ENCODE data around the gene OR8U1. TPM values are rescaled to one million over a fixed set of nuclear protein-coding genes. Genes with fewer than 3 reads are reported as not detected.

The OR8U1 gene
- total and polyA plus RNA-seq, 2 of the 8 experiments (the other 6 are each of a cell fraction or from before 2014, with no cell fraction given): not detected

- Histone ChIP-seq H3K9me3 (ENCODE audit: insufficient read depth in 2 of 2, low read depth in 1 of 2, low read length in 1 of 2) (no peaks in the 10 kb centered on the region), H4K8ac (ENCODE audit: extremely low read depth, insufficient read depth, low read length) (no peak within 1 kb of the TSS), H2BK12ac (ENCODE audit: low read depth, low read length) (no peak within 1 kb of the TSS), H3K14ac (ENCODE audit: insufficient read length) (no peak within 1 kb of the TSS), H2BK120ac (replicated peaks; ENCODE audit: low read depth, low read length) (no peak within 1 kb of the TSS), H3K56ac (replicated peaks; ENCODE audit: insufficient read length, low read depth, low read length) (no peak within 1 kb of the TSS), H3K36me3 (ENCODE audit: control insufficient read depth in 2 of 4, insufficient read depth in 4 of 4, low read length in 3 of 4) (no peaks in the 10 kb centered on the region; a peak in 1 of 8 replicates), H3K23ac (ENCODE audit: insufficient read length) (no peak within 1 kb of the TSS), H3K79me2 (ENCODE audit: control insufficient read depth in 1 of 2, insufficient read depth in 2 of 2, low read length in 2 of 2) (no peaks in the 10 kb centered on the region), H3K4ac (replicated peaks; ENCODE audit: insufficient read length, low read depth, low read length) (no peak within 1 kb of the TSS), H2BK5ac (ENCODE audit: low read depth, low read length) (no peak within 1 kb of the TSS), H3K79me1 (ENCODE audit: low read depth, low read length) (no peaks in the 10 kb centered on the region), H2AK5ac (ENCODE audit: low read depth, low read length) (no peak within 1 kb of the TSS), H3K4me2 (ENCODE audit: insufficient read depth in 1 of 2, low read depth in 2 of 2, low read length in 2 of 2) (no peak within 1 kb of the TSS), H4K91ac (replicated peaks; ENCODE audit: insufficient read length, low read length) (no peak within 1 kb of the TSS), H3K4me1 (replicated peaks in 1 of 4; ENCODE audit: control insufficient read depth in 3 of 4, insufficient read depth in 4 of 4, low read length in 3 of 4) (no peaks in the 10 kb centered on the region), H2BK15ac (ENCODE audit: low read length) (no peak within 1 kb of the TSS), H3K27me3 (replicated peaks in 1 of 4; ENCODE audit: control insufficient read depth in 3 of 4, extremely low read depth in 1 of 4, insufficient read depth in 3 of 4, low read length in 3 of 4) (no peaks in the 10 kb centered on the region), H4K20me1 (replicated peaks in 1 of 2; ENCODE audit: control insufficient read depth in 1 of 2, insufficient read depth in 2 of 2, low read length in 2 of 2) (no peaks in the 10 kb centered on the region), H2AFZ (ENCODE audit: low read length) (no peak within 1 kb of the TSS), H3K9ac (replicated peaks in 1 of 4; ENCODE audit: extremely low read depth in 1 of 4, low read depth in 3 of 4, low read length in 3 of 4) (no peak within 1 kb of the TSS), H3K18ac (ENCODE audit: extremely low read depth, low read length) (no peak within 1 kb of the TSS), H3K4me3 (ENCODE audit: extremely low read depth in 1 of 4, insufficient read depth in 2 of 4, low read depth in 3 of 4, low read length in 4 of 4) (no peak within 1 kb of the TSS), H3K27ac (ENCODE audit: low read depth, low read length) (no peak within 1 kb of the TSS), H2BK20ac (ENCODE audit: low read length) (no peak within 1 kb of the TSS), H3K23me2 (ENCODE audit: low read depth, low read length) (no peaks in the 10 kb centered on the region), H4K5ac (ENCODE audit: insufficient read length, low read depth, low read length) (no peak within 1 kb of the TSS)
- FAIRE-seq (no peak), DNase-seq (ENCODE audit: low read depth in 1 of 2, low spot score in 2 of 2) (no peak)
- ChIA-PET POLR2A (ENCODE audit: partially characterized antibody) (no interaction called here), CTCF (ENCODE audit: partially characterized antibody) (no interaction called here)
- TF ChIP-seq SRF (IDR thresholded peaks at IDR 0.05; ENCODE audit: low read depth, low read length) (no peak), RNF2 (IDR thresholded peaks at IDR 0.05; ENCODE audit: borderline replicate concordance, low read depth, low read length, missing control alignments, poor library complexity, severe bottlenecking) (no peak), BRCA1 (IDR thresholded peaks at IDR 0.05; ENCODE audit: low read depth, low read length) (no peak)
- 94% methylated on average over 1 of the region's 1 CpG; no CpG with 5 or more reads in 1 of the 2 experiments for WGBS, 2 experiments (ENCODE audit: extremely low coverage in 1 of 2, insufficient coverage in 1 of 2, insufficient read length in 1 of 2, insufficient replicate concordance in 2 of 2, low coverage in 1 of 2, low lambda C conversion rate in 2 of 2, missing lambda C conversion rate in 1 of 2)
These were observed 37.0 kb downstream of the OR8U1 start, which contains the start of gene OR5AL1 for GRCh38 chr11:56412396-56412795. TSS of gene OR5AL1 (plus strand) at chr11:56412696.

Other genes with a start within 250 kb of the OR8U1 start
- not detected in 2 replicates for gene OR8J3, start 235.4 kb upstream of the OR8U1 start, total RNA-seq (2021; fragmentation: NEBNext Ultra II Directional; extraction: Animal tissue kit (Norgen Biotek cat#: 25700))
- not detected in 2 replicates for gene OR8J3, start 235.4 kb upstream of the OR8U1 start, polyA plus RNA-seq (2011; rRNA removed)
- not detected in 2 replicates for gene OR8K5, start 215.3 kb upstream of the OR8U1 start, total RNA-seq (2021; fragmentation: NEBNext Ultra II Directional; extraction: Animal tissue kit (Norgen Biotek cat#: 25700))
- gene OR8K5, start 215.3 kb upstream of the OR8U1 start, polyA plus RNA-seq (2011; rRNA removed): not detected in 2 replicates
- not detected in 2 replicates for gene OR5J2, start 199.0 kb upstream of the OR8U1 start, total RNA-seq (2021; fragmentation: NEBNext Ultra II Directional; extraction: Animal tissue kit (Norgen Biotek cat#: 25700))
- not detected in 2 replicates for gene OR5J2, start 199.0 kb upstream of the OR8U1 start, polyA plus RNA-seq (2011; rRNA removed)
- gene OR5T2, start 141.4 kb upstream of the OR8U1 start, total RNA-seq (2021; fragmentation: NEBNext Ultra II Directional; extraction: Animal tissue kit (Norgen Biotek cat#: 25700)): not detected in 2 replicates
- gene OR5T2, start 141.4 kb upstream of the OR8U1 start, polyA plus RNA-seq (2011; rRNA removed): not detected in 2 replicates
- gene OR5T3, start 123.4 kb upstream of the OR8U1 start, total RNA-seq (2021; fragmentation: NEBNext Ultra II Directional; extraction: Animal tissue kit (Norgen Biotek cat#: 25700)): not detected in 2 replicates
- not detected in 2 replicates for gene OR5T3, start 123.4 kb upstream of the OR8U1 start, polyA plus RNA-seq (2011; rRNA removed)
- gene OR5T1, start 101.5 kb upstream of the OR8U1 start, total RNA-seq (2021; fragmentation: NEBNext Ultra II Directional; extraction: Animal tissue kit (Norgen Biotek cat#: 25700)): not detected in 2 replicates
- gene OR5T1, start 101.5 kb upstream of the OR8U1 start, polyA plus RNA-seq (2011; rRNA removed): not detected in 2 replicates
- not detected in 2 replicates for gene OR8H1, start 83.4 kb upstream of the OR8U1 start, total RNA-seq (2021; fragmentation: NEBNext Ultra II Directional; extraction: Animal tissue kit (Norgen Biotek cat#: 25700))
- not detected in 2 replicates for gene OR8H1, start 83.4 kb upstream of the OR8U1 start, polyA plus RNA-seq (2011; rRNA removed)
- not detected in 2 replicates for gene OR8K3, start 60.5 kb upstream of the OR8U1 start, total RNA-seq (2021; fragmentation: NEBNext Ultra II Directional; extraction: Animal tissue kit (Norgen Biotek cat#: 25700))
- not detected in 2 replicates for gene OR8K3, start 60.5 kb upstream of the OR8U1 start, polyA plus RNA-seq (2011; rRNA removed)
- not detected in 2 replicates for gene OR8K1, start 29.6 kb upstream of the OR8U1 start, total RNA-seq (2021; fragmentation: NEBNext Ultra II Directional; extraction: Animal tissue kit (Norgen Biotek cat#: 25700))
- gene OR8K1, start 29.6 kb upstream of the OR8U1 start, polyA plus RNA-seq (2011; rRNA removed): not detected in 2 replicates
- not detected in 2 replicates for gene OR8J1, start 21.3 kb upstream of the OR8U1 start, total RNA-seq (2021; fragmentation: NEBNext Ultra II Directional; extraction: Animal tissue kit (Norgen Biotek cat#: 25700))
- gene OR8J1, start 21.3 kb upstream of the OR8U1 start, polyA plus RNA-seq (2011; rRNA removed): not detected in 2 replicates
- gene OR5AL1, start 37.1 kb downstream of the OR8U1 start, total RNA-seq (2021; fragmentation: NEBNext Ultra II Directional; extraction: Animal tissue kit (Norgen Biotek cat#: 25700)): not detected in 2 replicates
- not detected in 2 replicates for gene OR5AL1, start 37.1 kb downstream of the OR8U1 start, polyA plus RNA-seq (2011; rRNA removed)
- not detected in 2 replicates for gene OR5M3, start 97.7 kb downstream of the OR8U1 start, total RNA-seq (2021; fragmentation: NEBNext Ultra II Directional; extraction: Animal tissue kit (Norgen Biotek cat#: 25700))
- gene OR5M3, start 97.7 kb downstream of the OR8U1 start, polyA plus RNA-seq (2011; rRNA removed): not detected in 2 replicates
- gene OR5M8, start 115.7 kb downstream of the OR8U1 start, total RNA-seq (2021; fragmentation: NEBNext Ultra II Directional; extraction: Animal tissue kit (Norgen Biotek cat#: 25700)): not detected in 2 replicates
- not detected in 2 replicates for gene OR5M8, start 115.7 kb downstream of the OR8U1 start, polyA plus RNA-seq (2011; rRNA removed)
- not detected in 2 replicates for gene OR5M11, start 167.6 kb downstream of the OR8U1 start, total RNA-seq (2021; fragmentation: NEBNext Ultra II Directional; extraction: Animal tissue kit (Norgen Biotek cat#: 25700))
- gene OR5M11, start 167.6 kb downstream of the OR8U1 start, polyA plus RNA-seq (2011; rRNA removed): 0.08 TPM in 1 of 2 replicates, not detected in the other
- gene OR5M10, start 202.1 kb downstream of the OR8U1 start, total RNA-seq (2021; fragmentation: NEBNext Ultra II Directional; extraction: Animal tissue kit (Norgen Biotek cat#: 25700)): not detected in 2 replicates
- gene OR5M10, start 202.1 kb downstream of the OR8U1 start, polyA plus RNA-seq (2011; rRNA removed): not detected in 2 replicates
- not detected in 2 replicates for gene OR5M1, start 239.2 kb downstream of the OR8U1 start, total RNA-seq (2021; fragmentation: NEBNext Ultra II Directional; extraction: Animal tissue kit (Norgen Biotek cat#: 25700))
- gene OR5M1, start 239.2 kb downstream of the OR8U1 start, polyA plus RNA-seq (2011; rRNA removed): not detected in 2 replicates

Data from H1 (cell line).